Chondrocyte (in vitro differentiated cells): ENCODE results near the gene TMEM117. TPM values are rescaled to one million over a fixed set of nuclear protein-coding genes. Genes with fewer than 3 reads are reported as not detected.

Experiments
- DNase-seq: peaks from one replicate; pipeline ENCODE4 v3.0.0; 2021; ENCODE audit warnings: mixed read lengths, low spot score
- H3K27ac Mint-ChIP-seq: one replicate; pipeline ENCODE4 v1.8.0; 2021; ENCODE audit warnings: mild to moderate bottlenecking, moderate library complexity, mixed read lengths; ENCODE audit not compliant: unreplicated experiment
- H3K27me3 Mint-ChIP-seq: 2 replicates; pipeline ENCODE4 v1.8.0; 2021; ENCODE audit warnings: low read depth, mixed read lengths
- H3K36me3 Mint-ChIP-seq: 2 replicates; pipeline ENCODE4 v1.8.0; 2021; ENCODE audit warnings: low read depth, mixed read lengths
- H3K4me1 Mint-ChIP-seq: 2 replicates; pipeline ENCODE4 v1.8.0; 2021; ENCODE audit warnings: low read depth, mild to moderate bottlenecking, mixed read lengths
- H3K4me3 Mint-ChIP-seq: one replicate; pipeline ENCODE4 v1.8.0; 2021; ENCODE audit warnings: mild to moderate bottlenecking, moderate library complexity, mixed read lengths; ENCODE audit not compliant: unreplicated experiment
- H3K9me3 Mint-ChIP-seq: 2 replicates; pipeline ENCODE4 v1.8.0; 2021; ENCODE audit warnings: low read depth, mixed read lengths
- CTCF ChIP-seq: fragments of 200-600 bp; sonication (generic); IDR thresholded peaks from 2 replicates; pipeline ENCODE4 v1.5.0; 2021; ENCODE audit warnings: antibody characterized with exemption, mild to moderate bottlenecking, moderate library complexity
- total RNA-seq: library from RNA; stranded (reverse); gene quantifications from 3 replicates; pipeline ENCODE4 v1.2.1, GENCODE V29; 2021

TMEM117 gene
- total RNA-seq, 1 donor from 2014 or later: 15.5 TPM

- Mint-ChIP-seq H3K27me3 (no peaks in the 10 kb centered on the region), H3K4me3 (no peak overlapping the region), H3K9me3 (peaks cover 6% of the 10 kb centered on the region), H3K4me1 (peaks cover 9% of the 10 kb centered on the region), H3K36me3 (peaks cover 12% of the 10 kb centered on the region), H3K27ac (no peak overlapping the region)
- no peak for TF ChIP-seq CTCF
- no peak for DNase-seq
These were observed 16.9 kb downstream of the TMEM117 start for GRCh38 chr12:43852744-43853143.

GRCh38 chr12:43856972-43857371, 21.1 kb downstream of the TMEM117 start:
- Mint-ChIP-seq H3K36me3 (peaks cover 2% of the 10 kb centered on the region), H3K27me3 (no peaks in the 10 kb centered on the region), H3K27ac (no peak overlapping the region), H3K9me3 (no peaks in the 10 kb centered on the region), H3K4me3 (no peak overlapping the region), H3K4me1 (peaks cover 15% of the 10 kb centered on the region)
- no peak for DNase-seq
- TF ChIP-seq CTCF: no peak

- no peak overlapping the region for H3K27ac Mint-ChIP-seq
- H3K27me3 Mint-ChIP-seq: no peaks in the 10 kb centered on the region
- H3K4me3 Mint-ChIP-seq: no peak overlapping the region
- no peak for DNase-seq
- TF ChIP-seq CTCF: no peak
- H3K36me3 Mint-ChIP-seq: peaks cover 3% of the 10 kb centered on the region
- H3K4me1 Mint-ChIP-seq: peaks cover 17% of the 10 kb centered on the region
- H3K9me3 Mint-ChIP-seq: no peaks in the 10 kb centered on the region
These were observed 22.2 kb downstream of the TMEM117 start for GRCh38 chr12:43858096-43858495.

GRCh38 chr12:43858991-43859390, 23.1 kb downstream of the TMEM117 start:
- Mint-ChIP-seq H3K27me3 (no peaks in the 10 kb centered on the region), H3K36me3 (peaks cover 4% of the 10 kb centered on the region), H3K4me3 (no peak overlapping the region), H3K27ac (no peak overlapping the region), H3K4me1 (peaks cover 12% of the 10 kb centered on the region), H3K9me3 (no peaks in the 10 kb centered on the region)
- TF ChIP-seq CTCF: no peak
- no peak for DNase-seq

- Mint-ChIP-seq H3K9me3 (no peaks in the 10 kb centered on the region), H3K27me3 (no peaks in the 10 kb centered on the region), H3K27ac (no peak overlapping the region), H3K36me3 (peaks cover 1% of the 10 kb centered on the region), H3K4me1 (peaks cover 10% of the 10 kb centered on the region), H3K4me3 (no peak overlapping the region)
- TF ChIP-seq CTCF: no peak
- no peak for DNase-seq
These were observed 25.3 kb downstream of the TMEM117 start for GRCh38 chr12:43861015-43861839.
